SKM-1 treated with dmso at 0.1 percent for 144 hours (cell line): Measurements from ENCODE around the gene PRPF18.
"Not testable (repeated sequence)": the region's sequence is repeated elsewhere in the genome, so short reads cannot be mapped to it uniquely, and the experiment has no call there.

Experiments
- DNase-seq: peaks from one replicate; lab custom pipeline; 2025; ENCODE audit not compliant: unreplicated experiment; lab: John Stamatoyannopoulos, UW

Gene PRPF18, protein sequence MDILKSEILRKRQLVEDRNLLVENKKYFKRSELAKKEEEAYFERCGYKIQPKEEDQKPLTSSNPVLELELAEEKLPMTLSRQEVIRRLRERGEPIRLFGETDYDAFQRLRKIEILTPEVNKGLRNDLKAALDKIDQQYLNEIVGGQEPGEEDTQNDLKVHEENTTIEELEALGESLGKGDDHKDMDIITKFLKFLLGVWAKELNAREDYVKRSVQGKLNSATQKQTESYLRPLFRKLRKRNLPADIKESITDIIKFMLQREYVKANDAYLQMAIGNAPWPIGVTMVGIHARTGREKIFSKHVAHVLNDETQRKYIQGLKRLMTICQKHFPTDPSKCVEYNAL

DNA sequence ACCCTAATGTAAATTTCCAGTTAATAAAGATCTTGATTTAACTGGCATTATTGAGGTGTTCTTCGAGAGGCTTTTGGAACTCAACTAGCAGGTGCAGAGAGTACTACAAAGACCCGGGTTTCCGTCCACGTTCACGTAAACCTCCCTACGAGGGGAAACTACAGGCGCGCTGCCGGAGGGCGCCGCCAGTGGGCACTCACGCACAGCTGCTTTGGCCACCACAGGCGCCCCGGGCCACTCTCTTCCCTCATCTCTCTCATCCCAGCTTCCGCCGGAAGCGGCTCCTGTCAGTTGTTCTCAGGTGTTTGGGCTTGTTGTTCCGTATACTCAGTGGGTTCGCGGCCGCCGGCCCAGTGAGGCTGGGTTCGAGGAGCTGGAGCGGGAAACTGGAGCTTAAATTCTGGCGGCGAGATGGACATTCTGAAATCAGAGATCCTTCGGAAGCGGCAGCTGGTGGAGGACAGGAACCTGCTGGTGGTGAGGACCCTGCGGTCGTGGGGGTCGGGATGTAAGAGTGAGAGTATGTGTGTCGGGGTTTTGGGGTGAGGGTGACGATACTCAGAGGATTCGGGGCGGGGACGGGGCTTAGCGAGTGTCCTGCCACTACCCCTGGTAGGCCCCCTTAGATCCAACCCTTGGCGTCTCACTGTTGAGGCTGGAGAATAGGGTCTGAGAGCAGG lies at the start of gene PRPF18:
TSS of gene PRPF18 (plus strand) at position 290 of the 680 bp plus-strand sequence. CDS start at position 412, 122 bp downstream.
- DNase-seq, result peak; percentile 79

DNA sequence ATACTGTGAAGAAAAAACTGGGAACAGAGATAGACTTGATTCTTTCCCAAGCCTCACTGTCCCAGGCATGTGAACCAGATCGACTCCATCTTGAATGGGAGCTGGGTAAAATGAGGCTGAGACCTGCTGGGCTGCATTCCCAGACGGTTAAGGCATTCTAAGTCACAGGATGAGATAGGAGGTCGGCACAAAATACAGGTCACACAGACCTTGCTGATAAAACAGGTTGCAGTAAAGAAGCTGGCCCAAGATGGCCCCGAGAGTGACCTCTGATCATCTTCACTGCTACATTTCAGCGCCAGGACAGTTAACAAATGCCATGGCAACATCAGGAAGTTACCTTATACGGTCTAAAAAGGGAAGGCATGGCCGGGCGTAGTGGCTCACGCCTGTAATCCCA lies 48.8 kb upstream of the PRPF18 start:
- not testable (repeated sequence) for DNase-seq

DNA sequence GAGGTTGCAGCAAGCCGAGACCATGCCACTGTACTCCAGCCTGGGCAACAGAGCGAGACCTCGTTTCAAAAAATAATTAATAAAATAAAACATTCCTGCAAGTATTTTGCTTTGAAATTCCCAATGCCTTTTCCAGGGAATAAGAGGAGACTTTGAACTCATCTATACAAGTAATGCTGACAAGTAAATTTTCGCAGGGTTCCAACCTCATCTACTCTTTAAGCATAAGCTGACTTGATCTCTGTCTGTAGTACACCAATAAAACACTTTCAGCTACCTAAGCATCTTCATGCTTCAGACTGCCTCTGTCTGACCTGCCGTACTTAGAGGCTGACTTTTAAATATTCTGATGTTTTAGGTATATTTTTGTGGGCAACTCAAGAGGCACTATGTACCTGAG lies 44.2 kb upstream of the PRPF18 start:
- DNase-seq, result no peak

DNA sequence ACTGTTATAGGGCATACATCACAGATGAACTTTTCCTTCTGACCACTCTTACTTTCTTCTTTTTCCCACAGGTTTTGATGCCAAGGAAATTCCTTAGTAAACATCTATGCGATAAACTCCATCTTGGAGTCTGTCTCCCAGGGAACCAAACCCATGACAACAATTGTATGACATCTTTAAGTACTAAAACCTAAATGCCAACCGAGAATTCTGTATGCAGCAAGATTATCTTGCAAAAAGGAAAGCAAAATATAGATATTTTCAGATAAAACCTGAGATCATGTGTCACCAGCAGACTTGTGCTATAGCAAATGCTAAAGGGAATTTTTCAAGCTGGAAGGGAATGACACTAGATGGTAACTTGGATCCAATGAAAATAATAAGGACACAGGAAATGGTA lies 36.0 kb upstream of the PRPF18 start:
- no peak for DNase-seq

DNA sequence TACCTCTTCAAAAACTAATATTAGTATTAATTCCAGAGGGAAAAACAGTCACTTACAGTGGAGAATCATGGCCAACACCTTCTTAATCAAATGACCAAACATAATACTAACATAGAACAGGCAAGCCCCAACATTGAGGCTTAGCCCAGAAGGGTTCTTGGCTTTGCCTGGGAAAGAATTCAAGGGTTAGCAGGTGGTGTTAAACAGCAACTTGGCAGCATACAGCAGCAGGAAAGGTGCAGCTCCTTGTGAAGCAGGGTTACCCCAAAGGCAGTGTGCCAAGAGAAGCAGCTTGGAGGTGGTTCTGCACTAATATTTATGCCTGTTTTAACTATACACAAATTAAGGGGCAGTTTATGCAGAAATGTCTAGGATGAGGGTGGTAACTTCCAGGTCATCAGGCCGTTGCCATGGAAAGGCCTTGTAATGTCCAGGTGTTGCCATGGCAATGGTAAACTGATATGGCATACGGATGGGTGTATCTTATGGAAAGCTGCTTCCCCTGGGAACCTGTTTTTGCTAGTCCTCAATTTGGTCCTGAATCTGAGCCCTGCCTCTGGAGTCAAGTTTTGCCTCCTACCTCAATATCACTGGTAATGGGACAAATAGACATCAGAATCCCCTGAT lies 30.8 kb upstream of the PRPF18 start:
- no peak for DNase-seq

DNA sequence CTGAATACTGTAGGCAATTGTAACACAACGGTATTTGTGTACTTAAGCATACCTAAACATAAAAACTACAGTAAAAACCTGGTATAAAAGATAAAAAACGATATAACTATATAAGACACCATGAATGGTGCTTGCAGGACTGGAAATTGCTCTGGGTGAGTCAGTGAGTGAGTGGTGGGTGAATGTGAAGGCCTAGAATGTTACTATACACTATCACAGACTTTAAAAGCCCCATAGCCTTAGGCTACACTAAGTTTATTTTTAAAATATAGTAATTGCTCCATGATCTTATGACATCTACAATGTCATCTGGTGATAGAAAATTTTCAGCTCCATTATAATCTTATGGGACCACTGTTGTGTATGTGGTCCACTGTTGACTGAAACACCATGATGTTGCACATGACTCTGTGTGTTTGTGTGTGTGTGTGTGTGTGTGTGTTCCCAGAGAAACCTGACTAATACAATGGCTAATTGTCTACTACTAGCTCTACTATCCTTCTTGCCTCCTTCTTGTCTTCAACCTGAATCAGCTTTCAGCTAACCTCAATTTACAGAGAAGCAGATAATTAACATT lies 27.6 kb upstream of the PRPF18 start:
- no peak for DNase-seq

DNA sequence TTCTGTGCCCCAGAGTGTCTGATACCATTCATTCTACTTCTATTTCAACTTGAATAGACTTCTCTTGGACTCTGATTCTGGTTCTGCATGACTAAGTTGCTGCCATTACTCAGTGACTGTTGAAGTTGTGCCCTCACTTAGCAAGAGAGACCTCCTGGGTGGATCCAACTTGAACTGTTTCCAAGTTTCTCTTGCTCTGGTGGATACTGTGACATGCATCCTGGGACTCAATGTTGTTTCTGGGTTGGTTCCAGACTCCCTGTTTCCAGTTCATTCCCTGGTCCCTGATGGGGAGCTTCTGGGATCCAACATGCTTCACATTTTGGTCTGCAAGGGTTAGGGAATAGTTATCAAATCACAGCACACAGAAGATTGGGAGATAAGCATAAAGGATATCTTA lies 26.2 kb upstream of the PRPF18 start:
- no peak for DNase-seq

DNA sequence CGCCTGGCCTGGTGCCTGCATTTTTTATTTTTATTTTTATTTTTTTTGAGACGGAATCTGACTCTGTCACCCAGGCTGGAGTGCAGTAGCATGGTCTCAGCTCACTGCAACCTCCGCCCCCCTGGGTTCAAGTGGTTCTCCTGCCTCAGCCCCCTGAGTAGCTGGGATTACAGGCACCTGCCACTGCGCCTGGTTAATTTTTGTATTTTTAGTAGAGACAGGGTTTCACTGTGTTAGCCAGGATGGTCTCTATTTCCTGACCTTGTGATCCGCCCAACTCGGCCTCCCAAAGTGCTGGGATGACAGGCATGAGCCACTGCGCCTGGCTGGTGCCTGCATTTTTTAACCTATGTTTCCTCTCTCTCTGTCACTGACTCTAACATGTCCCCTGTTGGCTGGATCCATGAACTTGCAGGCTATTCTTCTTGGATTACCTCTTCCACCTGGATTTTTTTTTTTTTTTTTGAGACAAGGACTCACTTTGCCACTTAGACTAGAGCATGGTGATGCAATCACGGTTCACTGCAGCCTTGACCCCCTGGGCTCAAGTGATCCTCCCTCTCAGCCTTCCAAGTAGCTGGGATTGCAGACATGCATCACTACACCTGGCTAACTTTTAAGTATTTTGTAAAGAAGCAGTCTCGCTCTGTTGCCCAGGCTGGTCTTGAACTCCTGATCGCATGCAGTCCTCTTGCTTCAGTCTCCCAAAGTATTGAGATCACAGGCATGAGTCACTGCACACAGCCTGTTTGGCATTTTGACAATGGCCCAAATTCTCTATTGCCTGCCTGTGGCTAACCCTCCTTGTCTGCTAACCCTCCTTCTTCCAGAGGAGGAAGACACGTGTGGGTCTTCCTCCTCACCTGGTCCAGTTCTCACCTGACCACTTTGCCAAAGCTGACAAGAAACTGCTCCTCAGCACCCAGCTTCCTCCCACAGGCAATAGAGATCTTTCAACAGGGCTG lies 23.0 kb upstream of the PRPF18 start:
- no peak for DNase-seq

DNA sequence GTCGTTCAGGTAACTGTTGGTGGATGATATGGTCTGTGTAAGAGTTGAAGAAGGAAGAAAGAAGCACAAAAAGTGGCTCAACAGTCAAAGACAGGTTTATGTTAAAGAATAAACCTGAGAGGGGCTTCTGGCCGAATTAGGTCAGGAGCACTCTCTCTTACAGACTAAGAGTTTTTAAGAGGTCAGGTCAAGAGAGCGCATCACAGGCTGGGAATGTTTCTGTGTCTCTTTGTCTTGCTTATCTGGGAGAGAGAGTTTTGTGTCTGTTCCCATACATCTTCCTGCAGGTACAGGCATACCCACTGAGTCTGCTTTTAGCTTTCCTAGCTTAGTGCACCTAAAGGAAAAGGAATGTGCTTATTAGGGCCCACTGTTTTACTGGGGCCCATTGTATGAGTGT lies 22.2 kb upstream of the PRPF18 start:
- no peak for DNase-seq

DNA sequence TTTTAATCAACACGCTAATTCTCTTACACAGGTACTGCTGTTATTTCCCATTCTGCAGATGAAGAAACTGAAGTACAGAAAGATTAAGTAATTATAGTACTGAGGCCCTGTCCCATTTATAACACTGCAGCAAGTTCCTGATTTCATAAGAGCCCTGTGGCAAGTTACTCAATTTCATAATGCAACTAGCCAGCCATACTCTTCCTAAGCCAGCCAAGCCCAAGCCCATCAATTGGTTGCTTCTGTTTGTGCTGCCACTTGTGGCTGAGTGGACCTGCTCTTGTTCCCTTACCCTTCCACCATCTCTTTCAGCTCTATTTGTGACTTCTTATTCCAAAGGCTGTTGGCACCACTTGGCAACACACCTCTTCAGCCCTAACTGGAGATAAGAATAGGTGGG lies 19.7 kb upstream of the PRPF18 start:
- peak; percentile 85 for DNase-seq

DNA sequence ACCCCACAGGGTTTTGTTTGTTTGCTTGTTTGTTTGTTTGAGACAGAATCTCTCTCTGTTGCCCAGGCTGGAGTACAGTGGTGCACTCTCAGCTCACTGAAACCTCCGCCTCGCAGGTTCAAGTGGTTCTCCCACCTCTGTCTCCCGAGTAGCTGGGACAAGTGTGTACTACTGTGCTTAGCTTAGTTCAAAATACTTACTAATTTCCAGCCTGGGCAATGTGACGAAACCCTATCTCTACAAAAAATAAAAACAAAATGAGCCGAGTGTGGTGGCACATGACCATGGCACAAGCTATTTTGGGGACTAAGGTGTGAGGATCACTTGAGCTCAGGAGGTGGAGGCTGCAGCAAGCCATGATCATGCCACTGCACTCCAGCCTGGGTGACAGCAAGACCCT lies 15.2 kb upstream of the PRPF18 start:
- DNase-seq, result no peak

DNA sequence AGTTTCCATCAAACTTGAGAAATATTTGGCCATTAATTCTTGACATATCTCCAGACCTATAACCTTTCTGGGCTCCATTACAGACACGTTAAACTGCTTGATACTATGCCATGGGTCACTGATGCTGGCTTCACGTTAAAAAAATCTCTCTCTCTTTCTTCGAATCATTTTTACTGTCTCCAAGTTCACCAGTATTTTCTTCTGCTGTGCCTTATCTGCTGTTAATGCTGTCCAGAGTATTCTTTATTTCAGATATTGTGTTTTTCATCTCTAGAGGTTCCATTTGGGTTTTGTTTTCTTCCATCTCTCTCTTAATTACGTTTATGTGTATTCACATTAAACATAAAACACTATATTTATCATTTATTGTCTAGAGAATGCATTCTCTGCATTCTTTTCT lies 12.8 kb upstream of the PRPF18 start:
- no peak for DNase-seq

DNA sequence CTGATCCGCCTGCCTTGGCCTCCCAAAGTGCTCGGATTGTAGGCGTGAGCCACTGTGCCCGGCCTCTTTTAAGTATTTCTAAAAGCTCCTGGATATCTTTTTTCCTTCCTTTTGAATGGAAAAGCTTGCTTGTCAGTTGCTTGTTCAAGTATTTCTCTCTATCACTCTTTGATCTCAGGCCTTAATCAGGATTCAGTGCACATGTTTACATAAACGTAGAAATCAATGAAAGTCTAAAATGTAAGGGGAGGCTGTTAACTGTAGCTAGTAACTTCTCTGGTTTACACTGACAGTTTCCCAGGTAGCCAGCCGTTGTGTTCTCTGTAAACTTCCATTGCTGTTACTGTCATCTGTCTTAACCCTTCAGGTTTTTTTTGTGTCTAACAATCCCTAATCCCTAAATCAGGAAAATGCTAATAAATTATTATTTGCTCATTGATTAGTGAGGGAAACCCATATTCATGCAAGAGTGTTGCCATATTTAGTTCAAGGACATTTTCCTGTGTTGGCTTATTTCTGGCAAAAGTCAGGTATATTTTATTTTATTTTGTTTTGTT lies 1.5 kb upstream of the PRPF18 start:
- no peak for DNase-seq

DNA sequence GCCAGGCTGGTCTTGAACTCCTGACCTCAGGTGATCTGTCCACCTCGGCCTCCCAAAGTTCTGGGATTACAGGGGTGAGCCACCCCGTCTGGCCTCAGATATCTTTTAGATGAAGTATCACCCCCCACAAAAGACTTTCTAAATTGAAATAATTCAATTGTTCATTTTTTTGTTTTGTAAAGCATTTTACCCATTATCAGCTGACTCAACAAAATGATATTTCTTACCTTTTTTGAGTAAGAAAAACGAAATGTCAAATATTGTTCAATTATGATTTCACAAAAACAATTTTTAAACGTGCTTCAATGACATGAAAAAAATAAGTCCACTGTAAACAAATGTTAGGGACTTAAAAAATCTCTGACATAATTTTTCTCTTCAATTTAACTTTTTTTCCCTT lies 822 bp upstream of the PRPF18 start:
- DNase-seq, result no peak

DNA sequence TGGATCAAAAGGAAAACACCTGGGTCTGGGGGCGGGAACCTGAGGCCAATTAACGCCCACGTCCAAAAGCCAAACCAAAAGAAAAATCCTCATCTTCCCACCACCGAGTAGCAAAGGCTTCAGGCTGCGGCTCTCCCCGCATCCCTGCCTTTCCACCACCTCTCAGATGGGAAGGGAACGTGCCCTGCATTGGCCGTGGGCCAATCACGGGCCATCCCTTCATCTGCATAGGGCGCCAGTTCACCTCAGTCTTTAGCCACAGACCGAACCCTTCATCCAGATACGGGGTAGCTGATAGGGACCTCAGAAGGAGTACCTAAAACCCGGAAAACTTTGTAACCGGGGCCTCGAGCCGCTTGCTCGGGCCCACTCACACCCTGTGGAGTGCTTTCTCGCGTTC lies 626 bp downstream of the PRPF18 start:
- no peak for DNase-seq

DNA sequence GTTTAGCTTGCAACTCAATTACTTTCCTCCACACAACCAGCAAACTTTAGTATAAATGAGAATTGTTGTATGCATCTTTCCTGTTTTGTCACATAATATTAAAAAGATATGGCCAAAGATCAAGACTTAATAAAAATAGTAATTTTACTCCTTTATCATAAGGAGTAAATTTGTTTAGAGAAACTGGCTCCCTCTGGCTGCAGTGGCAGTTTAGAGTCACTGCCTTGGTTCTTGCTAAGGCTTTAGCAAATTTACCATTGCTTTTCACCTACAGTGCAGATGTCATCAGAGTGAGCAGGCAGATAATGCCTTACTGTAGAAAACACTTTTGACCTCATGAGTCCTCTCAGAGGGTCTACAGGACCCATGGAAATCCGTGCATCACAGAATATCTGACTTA lies 2.6 kb downstream of the PRPF18 start:
- no peak for DNase-seq

DNA sequence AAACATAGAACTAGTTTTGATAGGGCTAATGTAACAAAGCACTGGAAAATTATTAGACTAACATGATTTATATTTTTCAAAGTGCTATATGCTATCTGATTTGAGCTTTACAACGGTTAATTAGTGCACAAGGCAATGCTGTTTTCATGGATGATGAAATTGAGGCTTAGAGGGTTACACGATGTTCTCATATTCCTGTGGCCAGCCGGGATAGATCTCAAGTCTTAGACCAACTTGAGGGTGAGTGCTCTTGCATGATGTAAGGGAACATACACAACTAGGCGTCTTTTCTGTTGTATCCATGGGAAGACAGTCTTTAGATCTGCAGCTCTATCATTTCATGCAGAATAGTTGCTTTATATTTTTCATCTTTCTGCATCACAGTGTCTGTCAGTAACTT lies 4.1 kb downstream of the PRPF18 start:
- DNase-seq, result no peak

DNA sequence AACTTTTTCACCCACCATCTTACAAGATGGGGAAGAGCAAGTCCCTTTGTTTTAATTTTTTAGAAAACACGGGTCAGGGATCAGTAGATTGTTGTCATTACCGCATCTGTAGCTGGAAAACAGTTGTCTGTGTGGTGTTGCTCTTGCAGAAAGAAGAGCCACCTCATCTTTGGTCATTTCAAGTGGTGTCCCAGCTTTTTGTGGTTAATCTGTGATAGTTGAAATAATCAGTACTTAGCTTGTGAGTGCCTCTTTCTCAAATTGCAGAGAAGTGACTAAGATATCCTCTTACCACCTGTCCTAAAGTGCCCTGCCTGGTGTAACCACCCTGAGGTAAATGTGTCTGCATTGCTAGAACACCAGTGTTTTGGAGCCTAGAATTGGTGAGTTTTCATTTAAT lies 5.5 kb downstream of the PRPF18 start:
- DNase-seq, result no peak

DNA sequence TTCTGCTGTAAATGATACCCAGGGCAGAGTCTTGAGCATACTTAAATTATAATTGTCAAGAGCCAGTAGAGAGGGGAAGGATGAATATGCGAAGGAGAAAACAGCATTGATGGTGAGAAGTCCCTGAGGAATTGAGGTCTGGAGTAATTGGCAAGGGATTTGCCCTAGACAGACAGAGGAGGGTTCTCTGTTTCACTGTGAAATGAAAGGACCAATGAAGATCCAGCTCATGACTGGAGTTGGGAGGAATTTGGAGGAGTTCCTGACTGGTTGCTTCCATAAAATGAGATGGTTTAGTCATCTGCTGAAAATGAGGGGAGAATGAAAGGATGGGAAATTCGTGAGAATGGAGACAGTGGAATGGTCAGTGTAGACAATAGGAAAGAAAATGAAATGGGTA lies 6.8 kb downstream of the PRPF18 start:
- no peak for DNase-seq

DNA sequence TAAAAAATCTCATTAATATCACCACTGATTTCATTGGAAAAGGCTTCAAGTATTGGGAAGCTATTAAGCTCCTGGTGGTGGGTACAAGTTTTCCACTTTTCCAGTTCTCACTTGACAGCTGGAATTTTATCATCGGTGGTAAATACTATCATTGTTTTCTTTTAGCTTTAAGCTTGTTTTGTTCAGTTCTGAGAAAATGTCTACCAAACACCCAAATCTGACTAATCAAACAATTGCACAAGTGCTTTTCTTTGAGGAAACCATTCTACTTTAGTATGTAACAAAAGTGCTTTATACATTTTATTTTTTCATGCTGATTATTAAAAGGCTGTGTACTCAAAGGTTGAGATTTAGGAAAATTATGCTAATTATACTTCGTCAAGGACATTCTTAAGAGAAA lies 7.9 kb downstream of the PRPF18 start:
- DNase-seq, result no peak

DNA sequence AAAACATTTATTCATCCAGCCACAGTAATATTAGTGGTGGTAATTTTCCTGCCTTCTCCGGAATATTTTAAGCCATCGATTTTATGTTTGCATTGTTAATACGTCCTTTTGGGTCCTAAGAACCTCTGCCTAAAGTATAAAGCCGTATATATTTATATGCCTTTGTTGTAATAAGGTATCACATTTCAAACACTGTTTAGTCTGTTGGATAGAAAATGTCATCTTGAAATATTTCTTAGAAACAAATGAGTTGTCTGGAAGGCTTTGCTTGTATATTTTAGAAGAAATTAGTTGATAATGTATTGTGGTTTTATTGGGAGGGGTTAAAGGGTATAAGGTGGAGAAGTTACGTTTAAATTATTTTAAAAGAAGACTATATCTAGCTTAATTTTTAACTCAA lies 11.1 kb downstream of the PRPF18 start:
- DNase-seq, result no peak
